Endothelial cell of umbilical vein (primary cell): ENCODE measurements around the gene CLEC11A. TPM values are rescaled to one million over a fixed set of nuclear protein-coding genes. Genes with fewer than 3 reads are reported as not detected.

Experiments used
- BruUV-seq: library from RNA; stranded (reverse); fragments of 400-500 nt; replicated peaks from 2 replicates; lab custom pipeline; 2021; lab: Mats Ljungman, UMichigan
- CTCF ChIA-PET: fragments of 300-600, 350-600 bp; sonication (Branson Sonifier 250); formaldehyde crosslinking; loops from one replicate; lab custom pipeline; 2021; ENCODE audit warnings: antibody characterized with exemption, inconsistent platforms; lab: Charles Lee
- POLR2A ChIA-PET: fragments of 300-600, 350-600 bp; sonication (Branson Sonifier 250); formaldehyde crosslinking; loops from one replicate; lab custom pipeline; 2021; ENCODE audit warnings: antibody characterized with exemption, inconsistent platforms; lab: Charles Lee
- DNase-seq: peaks from one replicate; pipeline ENCODE4 v3.0.0-alpha.2; 2011; ENCODE audit warnings: low read depth, low spot score
- FAIRE-seq: peaks from 2 replicates; lab custom pipeline; 2011; peaks lifted over from hg19 to GRCh38; lab: Jason Lieb, UNC
- H2AFZ ChIP-seq: 2 replicates; pipeline ENCODE4 v1.6.0; 2012; ENCODE audit warnings: low read depth, low read length, control low read depth, inconsistent platforms
- H3K27ac ChIP-seq: 2 replicates; pipeline ENCODE4 v1.5.1; 2011; ENCODE audit warnings: low read depth, mild to moderate bottlenecking, control low read depth, low read length, moderate library complexity; ENCODE audit not compliant: insufficient read depth
- H3K27me3 ChIP-seq, 2 experiments: 2 replicates each; pipeline versions ENCODE4 v1.6.0 to v1.6.1; 2011; ENCODE audit warnings: low read length in 2 of 2, mixed read lengths in 1 of 2; ENCODE audit not compliant: control insufficient read depth in 2 of 2, insufficient read depth in 2 of 2
- H3K36me3 ChIP-seq, 2 experiments: 2 replicates in 1 of 2; 3 replicates in 1 of 2; pipeline ENCODE4 v1.5.1; 2011; ENCODE audit warnings: low read length in 2 of 2, mild to moderate bottlenecking in 1 of 2, moderate library complexity in 1 of 2; ENCODE audit not compliant: control insufficient read depth in 2 of 2, insufficient read depth in 2 of 2; ENCODE audit errors: extremely low read depth in 1 of 2
- H3K4me1 ChIP-seq: 3 replicates; pipeline ENCODE4 v1.5.1; 2011; ENCODE audit warnings: mild to moderate bottlenecking, low read length; ENCODE audit not compliant: control insufficient read depth, insufficient read depth; ENCODE audit errors: extremely low read depth
- H3K4me2 ChIP-seq: 2 replicates; pipeline ENCODE4 v1.6.1; 2011; ENCODE audit warnings: low read length, control low read depth, mixed read lengths; ENCODE audit not compliant: insufficient read depth
- H3K4me3 ChIP-seq, 3 experiments: fragments of 200-600 bp in 1 of 3; sonication (generic), shearing (Covaris generic) in 1 of 3; replicated peaks in 1 of 3; 2 replicates each; pipeline ENCODE4 v1.5.1; 2011 to 2016; ENCODE audit warnings: control low read depth in 3 of 3, low read length in 3 of 3, mild to moderate bottlenecking in 2 of 3, inconsistent platforms in 1 of 3, low read depth in 1 of 3, moderate library complexity in 1 of 3; ENCODE audit not compliant: insufficient read depth in 1 of 3
- H3K79me2 ChIP-seq: 2 replicates; pipeline ENCODE4 v1.6.0; 2012; ENCODE audit warnings: low read length, inconsistent platforms; ENCODE audit not compliant: control insufficient read depth, insufficient read depth
- H3K9ac ChIP-seq: replicated peaks from 2 replicates; pipeline ENCODE3; 2011; ENCODE audit warnings: low read length, control low read depth; ENCODE audit not compliant: insufficient read depth; ENCODE audit errors: extremely low read depth
- H3K9me1 ChIP-seq: replicated peaks from 3 replicates; pipeline ENCODE4 v1.6.0; 2011; ENCODE audit warnings: mild to moderate bottlenecking, low read length; ENCODE audit not compliant: control insufficient read depth, insufficient read depth; ENCODE audit errors: extremely low read depth
- H3K9me3 ChIP-seq: replicated peaks from 2 replicates; pipeline ENCODE4 v1.5.1; 2012; ENCODE audit warnings: low read length, inconsistent platforms; ENCODE audit not compliant: control insufficient read depth, insufficient read depth
- H4K20me1 ChIP-seq: replicated peaks from 2 replicates; pipeline ENCODE3; 2011; ENCODE audit warnings: mild to moderate bottlenecking, low read length; ENCODE audit not compliant: control insufficient read depth, insufficient read depth; ENCODE audit errors: extremely low read depth
- EZH2 ChIP-seq: IDR thresholded peaks from 2 replicates; pipeline ENCODE4 v1.6.1; 2012; ENCODE audit warnings: borderline replicate concordance, low read depth, mild to moderate bottlenecking, moderate library complexity, low read length, inconsistent platforms; ENCODE audit not compliant: severe bottlenecking
- FOS ChIP-seq: IDR thresholded peaks from 2 replicates; pipeline ENCODE4 v1.6.1; 2011; ENCODE audit warnings: mild to moderate bottlenecking, low read length, moderate library complexity, borderline replicate concordance; ENCODE audit not compliant: insufficient read depth
- GATA2 ChIP-seq: IDR thresholded peaks from 2 replicates; pipeline ENCODE4 v1.7.0; 2011; ENCODE audit warnings: low read depth, mild to moderate bottlenecking, moderate library complexity, mixed read lengths, low read length; ENCODE audit not compliant: insufficient read length, insufficient read depth
- JUN ChIP-seq: IDR thresholded peaks from 2 replicates; pipeline ENCODE4 v1.6.1; 2011; ENCODE audit warnings: borderline replicate concordance, low read depth; ENCODE audit not compliant: insufficient read length, insufficient read depth
- MAX ChIP-seq: IDR thresholded peaks from 2 replicates; pipeline ENCODE4 v1.6.1; 2011; ENCODE audit not compliant: insufficient read depth, insufficient read length
- MYC ChIP-seq: IDR thresholded peaks from one replicate; pipeline ENCODE4 v1.6.1; 2011; ENCODE audit warnings: mild to moderate bottlenecking, low read depth, low read length
- POLR2A ChIP-seq: IDR thresholded peaks from 2 replicates; pipeline ENCODE4 v1.6.1; 2012; ENCODE audit warnings: low read depth, mild to moderate bottlenecking, control low read depth, low read length
- POLR2AphosphoS5 ChIP-seq: IDR thresholded peaks from 2 replicates; pipeline ENCODE4 v1.6.1; 2012; ENCODE audit warnings: low read depth, mild to moderate bottlenecking, control low read depth, low read length, moderate library complexity; ENCODE audit not compliant: insufficient read depth
- dilution Hi-C: fragments of 300-500 bp; cut with MboI; formaldehyde crosslinking; loops from one replicate; pipeline ENCODE4 v1.15.0; 2019; ENCODE audit warnings: low sequenced_read_pairs; ENCODE audit not compliant: extremely low pct_ligation_motif_present
- intact Hi-C: fragments of 100-400 bp; cut with micrococcal nuclease; formaldehyde crosslinking; loops from one replicate; pipeline ENCODE4 v1.10.0; 2022
- polyA plus RNA-seq, 4 experiments: library from polyadenylated mRNA; depleted of rRNA in 3 of 4; stranded (reverse) in 3 of 4; unstranded in 1 of 4; fragments of >200 nt; gene quantifications; 2 replicates each; pipeline versions ENCODE4 v1.2.1 to v1.2.3, GENCODE V29; 2011 to 2012; ENCODE audit warnings: missing spikeins in 1 of 4
- total RNA-seq: library from RNA; stranded (reverse); gene quantifications from 2 replicates; pipeline ENCODE4 v1.2.3, GENCODE V29; 2021
- TF ChIP-seq, protein P1 (sequence below), 2 donors: IDR thresholded peaks; 1 replicate in 1 of 2; 2 replicates in 1 of 2; pipeline ENCODE4 v1.5.1; 2011; ENCODE audit warnings: low read length in 2 of 2, mild to moderate bottlenecking in 2 of 2, moderate library complexity in 2 of 2, control low read depth in 1 of 2, inconsistent platforms in 1 of 2, low read depth in 1 of 2; ENCODE audit not compliant: insufficient read depth in 1 of 2; ENCODE audit errors: extremely low read depth in 1 of 2

CLEC11A gene
- total and polyA plus RNA-seq, 2 donors (not counting 3 experiments of a cell fraction or from before 2014, with no cell fraction given) = 10.4 to 30.1 TPM

- no peak for FAIRE-seq
- Histone ChIP-seq H3K4me1 (peaks cover 7% of the 10 kb centered on the region), H3K36me3 (no peaks in the 10 kb centered on the region), H3K4me2 (no peak overlapping the region), H3K9me3 (no peaks in the 10 kb centered on the region), H3K79me2 (no peaks in the 10 kb centered on the region), H3K27me3 (no peaks in the 10 kb centered on the region), H3K4me3 (no peak overlapping the region), H4K20me1 (no peaks in the 10 kb centered on the region), H2AFZ (no peak overlapping the region), H3K9ac (no peak overlapping the region), H3K9me1 (no peaks in the 10 kb centered on the region), H3K27ac (no peak overlapping the region)
- CTCF ChIA-PET = no interaction called here
- dilution Hi-C loops (no loop called here), intact Hi-C loops (loop anchor here (5.0 kb wide), 1 partner anchor 214 kb away; no protein-coding TSS in a partner anchor)
- POLR2A ChIA-PET = no interaction called here
- no peak for TF ChIP-seq MYC
- no peak for TF ChIP-seq POLR2A
- TF ChIP-seq, protein P1, sequence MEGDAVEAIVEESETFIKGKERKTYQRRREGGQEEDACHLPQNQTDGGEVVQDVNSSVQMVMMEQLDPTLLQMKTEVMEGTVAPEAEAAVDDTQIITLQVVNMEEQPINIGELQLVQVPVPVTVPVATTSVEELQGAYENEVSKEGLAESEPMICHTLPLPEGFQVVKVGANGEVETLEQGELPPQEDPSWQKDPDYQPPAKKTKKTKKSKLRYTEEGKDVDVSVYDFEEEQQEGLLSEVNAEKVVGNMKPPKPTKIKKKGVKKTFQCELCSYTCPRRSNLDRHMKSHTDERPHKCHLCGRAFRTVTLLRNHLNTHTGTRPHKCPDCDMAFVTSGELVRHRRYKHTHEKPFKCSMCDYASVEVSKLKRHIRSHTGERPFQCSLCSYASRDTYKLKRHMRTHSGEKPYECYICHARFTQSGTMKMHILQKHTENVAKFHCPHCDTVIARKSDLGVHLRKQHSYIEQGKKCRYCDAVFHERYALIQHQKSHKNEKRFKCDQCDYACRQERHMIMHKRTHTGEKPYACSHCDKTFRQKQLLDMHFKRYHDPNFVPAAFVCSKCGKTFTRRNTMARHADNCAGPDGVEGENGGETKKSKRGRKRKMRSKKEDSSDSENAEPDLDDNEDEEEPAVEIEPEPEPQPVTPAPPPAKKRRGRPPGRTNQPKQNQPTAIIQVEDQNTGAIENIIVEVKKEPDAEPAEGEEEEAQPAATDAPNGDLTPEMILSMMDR (IDR thresholded peaks at IDR 0.05; ENCODE audit: extremely low read depth in 1 of 2, insufficient read depth in 1 of 2, low read depth in 1 of 2, low read length in 2 of 2) = no peak
- no peak for TF ChIP-seq FOS
- no peak for TF ChIP-seq JUN
- no peak for TF ChIP-seq EZH2
- no peak for TF ChIP-seq POLR2AphosphoS5
- TF ChIP-seq GATA2 = no peak
- TF ChIP-seq MAX = no peak
- no TSS peak for BruUV-seq
- no peak for DNase-seq
These were observed 14.8 kb upstream of the CLEC11A start for GRCh38 chr19:50708179-50708879.
